Natural killer cell (primary cell): Measurements from ENCODE around the gene PHIP. TPM values are rescaled to one million over a fixed set of nuclear protein-coding genes. Genes with fewer than 3 reads are reported as not detected.
A peak's percentile ranks its signal among the peaks of the same experiment; 100 is the strongest.

ENCODE experiments used
- ATAC-seq, 3 donors: fragments of 150-1000 bp in 2 of 3; fragments of 200-7000 bp in 1 of 3; cut with Tn5 transposase; 1 replicate in 1 of 3; 2 replicates in 2 of 3; pipeline ENCODE4 v1.10.0; 2021; ENCODE audit warnings: mild to moderate bottlenecking in 2 of 3, moderate library complexity in 2 of 3
- DNase-seq, 2 donors: peaks; one replicate each; pipeline versions ENCODE4 v3.0.0 to v3.0.0-alpha.2; 2013 to 2021; ENCODE audit warnings: mixed read lengths in 1 of 2
- H3K27ac ChIP-seq: one replicate; pipeline ENCODE4 v1.5.1; 2013; ENCODE audit warnings: mild to moderate bottlenecking, low read length
- H3K27me3 ChIP-seq: one replicate; pipeline ENCODE4 v1.6.1; 2013; ENCODE audit warnings: low read length; ENCODE audit not compliant: control insufficient read depth, insufficient read depth
- H3K36me3 ChIP-seq: one replicate; pipeline ENCODE4 v1.6.1; 2013; ENCODE audit warnings: low read length; ENCODE audit not compliant: control insufficient read depth, insufficient read depth
- H3K4me1 ChIP-seq: one replicate; pipeline ENCODE4 v1.6.1; 2013; ENCODE audit warnings: low read length; ENCODE audit not compliant: control insufficient read depth, insufficient read depth
- H3K4me3 ChIP-seq: one replicate; pipeline ENCODE4 v1.5.1; 2013; ENCODE audit warnings: low read length
- H3K9me3 ChIP-seq: one replicate; pipeline ENCODE4 v1.6.1; 2013; ENCODE audit warnings: low read length; ENCODE audit not compliant: control insufficient read depth, insufficient read depth
- H3K27ac Mint-ChIP-seq, 2 donors: one replicate each; pipeline ENCODE4 v1.8.0; 2022; ENCODE audit warnings: mild to moderate bottlenecking in 2 of 2, mixed read lengths in 2 of 2, moderate library complexity in 1 of 2
- H3K27me3 Mint-ChIP-seq, 2 donors: one replicate each; pipeline ENCODE4 v1.8.0; 2022; ENCODE audit warnings: low read depth in 2 of 2, mixed read lengths in 2 of 2
- H3K36me3 Mint-ChIP-seq: one replicate; pipeline ENCODE4 v1.8.0; 2022; ENCODE audit warnings: mixed read lengths
- H3K4me1 Mint-ChIP-seq, 2 donors: one replicate each; pipeline ENCODE4 v1.8.0; 2022; ENCODE audit warnings: mixed read lengths in 2 of 2
- H3K4me3 Mint-ChIP-seq: one replicate; pipeline ENCODE4 v1.8.0; 2022; ENCODE audit warnings: mild to moderate bottlenecking, moderate library complexity, mixed read lengths
- H3K9me3 Mint-ChIP-seq, 2 donors: one replicate each; pipeline ENCODE4 v1.8.0; 2022; ENCODE audit warnings: mixed read lengths in 2 of 2
- WGBS: methylation state at CpG from one replicate; pipeline ENCODE4 v1.1.7; 2013; ENCODE audit warnings: missing lambda C conversion rate; ENCODE audit not compliant: insufficient coverage; 5-methylcytosine and 5-hydroxymethylcytosine counted together
- intact Hi-C: fragments of 100-400 bp; cut with micrococcal nuclease; formaldehyde crosslinking; loops from one replicate; pipeline ENCODE4 v1.14.2; 2022
- total RNA-seq, 4 donors: library from RNA; stranded (reverse); fragments of 120-200 nt in 1 of 4; gene quantifications; one replicate each; pipeline versions ENCODE4 v1.2.3 to v1.2.4, GENCODE V29; 2013 to 2022
- TF ChIP-seq, protein P1 (sequence below): fragments of 200-600 bp; IDR thresholded peaks from one replicate; pipeline ENCODE4 v1.8.0; 2022; ENCODE audit warnings: antibody characterized with exemption

PHIP gene
- total RNA-seq, 3 donors from 2014 or later (not counting 1 experiment from before 2014, with no cell fraction given) = 38.5 to 45.6 (median 42.5) TPM

- Mint-ChIP-seq H3K27ac (peak overlapping the region; percentile 5 to 25), H3K4me1 (peaks cover 43 to 44% of the 10 kb centered on the region in 2 donors), H3K4me3 (no peak overlapping the region), H3K27me3 (no peaks in the 10 kb centered on the region), H3K36me3 (no peaks in the 10 kb centered on the region), H3K9me3 (no peaks in the 10 kb centered on the region)
- Histone ChIP-seq H3K27ac (no peak overlapping the region), H3K4me3 (no peak overlapping the region), H3K36me3 (peaks cover 12% of the 10 kb centered on the region), H3K9me3 (no peaks in the 10 kb centered on the region), H3K27me3 (no peaks in the 10 kb centered on the region), H3K4me1 (no peaks in the 10 kb centered on the region)
- ATAC-seq (no peak), DNase-seq (no peak)
- TF ChIP-seq, protein P1, sequence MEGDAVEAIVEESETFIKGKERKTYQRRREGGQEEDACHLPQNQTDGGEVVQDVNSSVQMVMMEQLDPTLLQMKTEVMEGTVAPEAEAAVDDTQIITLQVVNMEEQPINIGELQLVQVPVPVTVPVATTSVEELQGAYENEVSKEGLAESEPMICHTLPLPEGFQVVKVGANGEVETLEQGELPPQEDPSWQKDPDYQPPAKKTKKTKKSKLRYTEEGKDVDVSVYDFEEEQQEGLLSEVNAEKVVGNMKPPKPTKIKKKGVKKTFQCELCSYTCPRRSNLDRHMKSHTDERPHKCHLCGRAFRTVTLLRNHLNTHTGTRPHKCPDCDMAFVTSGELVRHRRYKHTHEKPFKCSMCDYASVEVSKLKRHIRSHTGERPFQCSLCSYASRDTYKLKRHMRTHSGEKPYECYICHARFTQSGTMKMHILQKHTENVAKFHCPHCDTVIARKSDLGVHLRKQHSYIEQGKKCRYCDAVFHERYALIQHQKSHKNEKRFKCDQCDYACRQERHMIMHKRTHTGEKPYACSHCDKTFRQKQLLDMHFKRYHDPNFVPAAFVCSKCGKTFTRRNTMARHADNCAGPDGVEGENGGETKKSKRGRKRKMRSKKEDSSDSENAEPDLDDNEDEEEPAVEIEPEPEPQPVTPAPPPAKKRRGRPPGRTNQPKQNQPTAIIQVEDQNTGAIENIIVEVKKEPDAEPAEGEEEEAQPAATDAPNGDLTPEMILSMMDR = no peak
- WGBS = 100% methylated on average over 1 of the region's 1 CpG
- intact Hi-C loops = no loop called here
These were observed 49.3 kb downstream of the PHIP start for GRCh38 chr6:79028641-79029314.

DNA sequence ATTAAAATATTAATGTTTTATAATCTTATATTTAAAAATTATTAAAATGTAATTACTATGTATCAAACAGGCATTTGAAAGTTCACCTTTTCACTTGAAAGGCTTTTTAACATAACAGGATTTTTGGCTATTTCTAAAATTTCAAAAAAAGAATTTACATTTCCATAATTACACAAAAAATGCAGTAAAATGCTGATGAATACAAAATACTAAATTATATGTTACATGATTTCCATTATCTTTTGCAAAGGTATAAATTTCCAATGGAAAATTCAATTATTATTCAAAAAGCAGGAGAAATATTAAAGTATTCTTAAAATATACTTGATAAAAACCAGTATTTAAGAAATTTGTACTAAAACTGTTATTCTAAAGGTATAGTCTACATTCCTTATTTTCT lies 66.1 kb downstream of the PHIP start:
- Histone ChIP-seq H3K27ac (no peak overlapping the region), H3K9me3 (no peaks in the 10 kb centered on the region), H3K4me3 (no peak overlapping the region), H3K4me1 (no peaks in the 10 kb centered on the region), H3K36me3 (peaks cover 51% of the 10 kb centered on the region), H3K27me3 (no peaks in the 10 kb centered on the region)
- Mint-ChIP-seq H3K27ac (no peak overlapping the region), H3K9me3 (no peaks in the 10 kb centered on the region), H3K27me3 (no peaks in the 10 kb centered on the region), H3K4me3 (no peak overlapping the region), H3K36me3 (peaks cover 28% of the 10 kb centered on the region), H3K4me1 (peaks cover 7 to 13% of the 10 kb centered on the region in 2 donors)
- intact Hi-C loops = no loop called here
- TF ChIP-seq, protein P1 = no peak
- ATAC-seq = no peak
- DNase-seq = no peak

- Histone ChIP-seq H3K27me3 (no peaks in the 10 kb centered on the region), H3K27ac (no peak overlapping the region), H3K9me3 (no peaks in the 10 kb centered on the region), H3K36me3 (peaks cover 36% of the 10 kb centered on the region), H3K4me3 (no peak overlapping the region), H3K4me1 (no peaks in the 10 kb centered on the region)
- no peaks in the 10 kb centered on the region for H3K9me3 Mint-ChIP-seq
- H3K4me1 Mint-ChIP-seq = peaks cover 7 to 13% of the 10 kb centered on the region in 2 donors
- intact Hi-C loops = no loop called here
- ATAC-seq (no peak), DNase-seq (no peak)
- WGBS = no CpG with 5 or more reads among the region's 1 CpG
- TF ChIP-seq, protein P1 = no peak
- H3K4me3 Mint-ChIP-seq = no peak overlapping the region
- H3K36me3 Mint-ChIP-seq = peaks cover 15% of the 10 kb centered on the region
- no peak overlapping the region for H3K27ac Mint-ChIP-seq
- no peaks in the 10 kb centered on the region for H3K27me3 Mint-ChIP-seq
These were observed 67.6 kb downstream of the PHIP start for GRCh38 chr6:79010422-79010821.

GRCh38 chr6:79009819-79010218 lies 68.2 kb downstream of the PHIP start:
- H3K27ac ChIP-seq = no peak overlapping the region
- peaks cover 30% of the 10 kb centered on the region for H3K36me3 ChIP-seq
- Mint-ChIP-seq H3K36me3 (peaks cover 10% of the 10 kb centered on the region), H3K4me1 (peaks cover 7 to 13% of the 10 kb centered on the region in 2 donors), H3K27me3 (no peaks in the 10 kb centered on the region), H3K9me3 (no peaks in the 10 kb centered on the region), H3K27ac (no peak overlapping the region), H3K4me3 (no peak overlapping the region)
- DNase-seq = no peak
- no peaks in the 10 kb centered on the region for H3K27me3 ChIP-seq
- intact Hi-C loops = no loop called here
- H3K4me1 ChIP-seq = no peaks in the 10 kb centered on the region
- WGBS = no CpG with 5 or more reads among the region's 1 CpG
- no peak for ATAC-seq
- no peaks in the 10 kb centered on the region for H3K9me3 ChIP-seq
- TF ChIP-seq, protein P1 = no peak
- no peak overlapping the region for H3K4me3 ChIP-seq
